ENCODE results near the gene PVALEF.

The PVALEF gene

DNA sequence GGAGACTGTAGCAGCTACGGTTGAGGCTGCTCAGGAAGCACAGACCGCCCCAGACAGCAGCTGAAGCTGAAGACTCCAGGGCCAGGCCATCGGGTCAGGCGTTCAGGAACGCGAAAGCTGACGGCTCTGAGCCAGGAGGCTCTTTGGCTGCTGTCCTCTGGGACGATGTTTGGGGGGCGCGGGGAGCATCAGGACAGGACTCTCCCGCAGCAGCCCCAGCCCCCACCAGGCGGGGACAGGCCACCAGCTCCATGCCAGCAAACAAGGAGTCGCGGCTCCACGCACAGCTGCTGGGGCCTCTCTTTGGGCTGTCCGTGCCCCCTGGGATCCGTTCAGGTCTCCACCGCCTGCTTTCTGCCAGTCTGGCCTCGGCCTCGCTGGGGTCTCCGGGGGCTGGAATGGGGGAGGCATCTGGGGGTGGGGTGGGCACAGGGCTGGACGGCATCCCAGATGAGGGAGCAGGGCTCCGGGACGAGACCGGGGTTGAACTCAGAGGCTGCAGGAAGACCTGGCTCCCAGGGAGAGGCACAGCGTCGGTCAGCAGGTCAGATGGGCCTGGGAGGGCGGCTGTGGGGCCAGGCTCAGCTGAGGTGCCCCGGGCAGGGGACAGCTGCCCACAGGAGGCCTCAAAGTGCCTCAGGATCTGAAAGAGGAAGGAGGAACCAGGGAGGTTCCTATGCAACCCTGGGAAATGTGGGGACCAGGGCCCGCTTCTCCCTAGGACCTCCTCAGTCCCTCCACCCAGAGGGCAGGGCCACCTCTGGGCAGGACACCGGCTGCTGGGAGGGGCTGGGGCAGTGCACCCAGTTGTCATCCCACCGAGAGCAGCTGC lies 63.7 kb downstream of the PVALEF start:
- DNase-seq (ENCODE audit: low read depth), result no peak
- no peak overlapping the region for H3K4me3 ChIP-seq (ENCODE audit: low read depth, low read length)

DNA sequence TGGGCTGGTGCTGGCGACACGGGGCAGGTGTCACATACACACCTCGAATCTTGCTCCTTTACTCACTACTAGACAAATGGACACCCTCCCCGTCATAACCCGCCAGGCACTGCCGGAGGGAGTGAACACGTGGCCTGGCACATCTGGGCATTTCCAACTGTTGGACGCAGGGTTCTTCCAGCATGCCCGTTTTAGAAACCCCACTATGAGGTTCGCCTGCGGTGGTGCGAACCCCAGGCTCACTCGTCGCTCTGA lies 64.3 kb downstream of the PVALEF start:
- no peak overlapping the region for H3K4me3 ChIP-seq (ENCODE audit: low read depth, low read length)
- DNase-seq (ENCODE audit: low read depth), result no peak

DNA sequence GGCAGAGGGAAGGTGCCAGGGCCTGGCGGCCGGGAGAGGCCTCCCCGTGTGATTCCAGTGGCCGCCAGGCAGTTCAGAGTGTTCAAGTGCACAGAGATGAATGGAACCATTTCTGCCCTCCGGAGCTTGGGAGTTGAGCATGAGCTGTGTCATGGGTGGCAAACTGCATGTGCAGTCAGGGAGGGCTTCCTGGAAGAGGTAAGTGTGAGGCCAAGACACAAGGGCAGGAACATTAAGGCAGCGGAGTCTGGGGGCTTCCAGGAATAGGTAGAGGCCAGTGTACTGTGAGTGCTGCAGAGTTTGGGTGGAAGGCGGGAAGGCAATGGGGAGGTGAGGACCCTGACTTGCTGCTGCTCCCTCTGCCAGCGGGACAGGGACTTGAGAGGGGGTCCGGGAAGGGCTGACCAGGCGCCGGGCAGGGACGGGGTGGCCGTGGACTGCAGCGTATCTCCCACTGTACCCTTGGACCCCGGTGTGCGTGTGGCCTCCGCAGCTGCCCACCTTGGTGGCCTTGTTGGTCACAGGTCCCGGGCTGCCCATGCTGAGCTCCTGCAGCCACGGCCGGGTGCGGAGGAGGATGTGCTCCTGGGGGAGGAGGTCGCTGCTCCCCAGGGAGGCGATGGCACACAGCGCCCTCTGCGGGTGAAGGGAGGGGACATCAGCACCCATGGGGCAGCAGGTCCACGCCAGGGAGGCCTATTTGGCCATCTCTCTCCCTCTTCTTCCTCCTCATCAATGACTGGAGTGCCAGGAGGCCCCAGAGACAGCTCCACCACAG lies 64.9 kb downstream of the PVALEF start:
- DNase-seq (ENCODE audit: low read depth), result no peak
- H3K4me3 ChIP-seq (ENCODE audit: low read depth, low read length), result no peak overlapping the region

DNA sequence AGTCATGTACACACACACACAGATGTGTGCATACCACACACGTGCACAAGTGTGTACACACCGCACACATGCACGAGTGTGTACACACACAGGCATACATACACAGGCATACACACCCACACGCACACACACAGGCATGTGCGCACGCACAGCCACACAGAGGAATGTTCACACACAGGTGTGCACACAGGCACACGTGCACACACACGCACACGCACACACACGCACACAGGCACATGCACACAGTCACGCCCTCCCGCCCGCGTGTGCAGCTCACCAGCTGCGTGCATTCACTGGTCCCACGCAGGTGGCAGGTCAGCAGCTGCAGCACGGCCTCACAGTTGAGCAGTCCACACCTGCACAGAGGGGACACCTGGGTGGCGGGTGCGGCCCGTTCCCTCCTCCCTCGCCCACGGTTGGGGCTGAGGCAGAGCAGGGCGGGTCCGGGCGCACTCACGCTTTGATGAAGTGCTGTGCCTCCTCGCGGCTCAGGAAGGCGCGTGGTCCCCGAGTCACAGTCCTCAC lies 65.9 kb downstream of the PVALEF start:
- DNase-seq (ENCODE audit: low read depth), result no peak
- no peak overlapping the region for H3K4me3 ChIP-seq (ENCODE audit: low read depth, low read length)

DNA sequence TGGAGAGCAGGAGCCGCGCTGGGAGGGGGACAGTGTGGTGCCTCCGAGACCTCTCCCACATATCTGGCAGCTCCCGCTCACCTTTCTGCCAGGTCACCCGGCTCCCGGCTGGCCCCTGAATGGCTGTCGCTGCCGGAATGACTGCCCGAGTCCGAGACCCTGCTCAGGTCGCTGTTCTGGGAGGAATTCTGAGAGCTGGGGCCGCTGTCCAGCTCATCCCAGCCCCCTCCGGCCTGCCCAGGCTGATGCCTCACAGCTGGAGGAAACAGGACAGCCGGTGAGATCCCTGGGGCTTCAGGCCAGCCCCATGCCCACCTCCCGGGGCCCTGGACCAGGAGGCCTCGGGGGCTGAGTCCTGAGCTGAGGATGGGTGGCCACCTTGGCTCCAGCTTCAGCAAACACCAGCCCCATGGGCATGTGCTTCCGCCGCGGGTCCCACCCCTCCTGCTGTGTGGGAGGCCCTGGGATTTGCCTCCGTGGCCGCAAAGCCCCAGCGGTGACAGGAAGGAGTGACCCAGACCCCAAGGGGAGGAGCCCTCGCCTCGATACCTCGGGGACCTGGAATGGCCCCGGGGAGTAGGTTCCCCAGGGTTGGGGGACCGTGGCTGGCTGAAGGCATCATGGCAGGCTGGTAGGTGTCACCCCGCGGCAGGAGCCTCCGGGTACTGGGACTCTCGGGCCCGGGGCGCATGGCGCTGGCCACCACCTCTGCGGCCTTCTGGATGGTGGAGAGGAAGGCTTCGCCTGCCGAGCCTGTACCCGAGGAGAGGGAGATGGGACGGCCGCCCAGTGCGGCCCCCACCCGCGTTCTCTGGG lies 66.7 kb downstream of the PVALEF start:
- DNase-seq (ENCODE audit: low read depth), result no peak
- no peak overlapping the region for H3K4me3 ChIP-seq (ENCODE audit: low read depth, low read length)
